Measurements from ENCODE around the gene PDE11A.

Gene PDE11A

GRCh38 chr2:177893880-177894279 lies 178.7 kb downstream of the PDE11A start:
- no peak for DNase-seq (ENCODE audit: low read depth)
- no peak overlapping the region for H3K4me3 ChIP-seq (ENCODE audit: control insufficient read depth, low read depth, low read length)
- TF ChIP-seq CTCF (conservative IDR thresholded peaks at IDR 0.05; ENCODE audit: control insufficient read depth, insufficient read depth, low read depth, low read length), result no peak

DNA sequence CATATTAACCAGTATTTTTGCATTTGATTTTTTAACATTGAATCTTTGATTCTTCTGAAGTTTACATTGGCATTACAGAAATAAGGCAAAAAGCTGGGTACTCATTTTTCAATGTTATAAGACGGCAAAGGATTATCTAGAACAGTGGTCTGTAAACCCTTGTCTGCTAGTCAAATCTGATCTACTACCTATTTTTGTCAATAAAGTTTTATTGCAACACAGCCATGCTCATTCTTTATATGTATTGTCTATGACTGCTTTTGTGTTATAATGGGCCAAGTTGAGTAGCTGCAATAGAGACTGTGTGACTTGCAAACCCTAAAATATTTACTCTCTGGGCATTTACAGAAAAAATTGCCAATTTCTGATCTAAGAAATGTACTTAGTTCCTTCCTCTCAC lies 181.0 kb downstream of the PDE11A start:
- no peak for TF ChIP-seq CTCF (conservative IDR thresholded peaks at IDR 0.05; ENCODE audit: control insufficient read depth, insufficient read depth, low read depth, low read length)
- no peak for DNase-seq (ENCODE audit: low read depth)
- H3K4me3 ChIP-seq (ENCODE audit: control insufficient read depth, low read depth, low read length), result no peak overlapping the region

GRCh38 chr2:177889818-177890460 lies 182.6 kb downstream of the PDE11A start:
- no peak for DNase-seq (ENCODE audit: low read depth)
- TF ChIP-seq CTCF (conservative IDR thresholded peaks at IDR 0.05; ENCODE audit: control insufficient read depth, insufficient read depth, low read depth, low read length), result no peak
- no peak overlapping the region for H3K4me3 ChIP-seq (ENCODE audit: control insufficient read depth, low read depth, low read length)

GRCh38 chr2:177888581-177888980 lies 184.0 kb downstream of the PDE11A start:
- TF ChIP-seq CTCF (conservative IDR thresholded peaks at IDR 0.05; ENCODE audit: control insufficient read depth, insufficient read depth, low read depth, low read length), result no peak
- no peak for DNase-seq (ENCODE audit: low read depth)
- H3K4me3 ChIP-seq (ENCODE audit: control insufficient read depth, low read depth, low read length), result no peak overlapping the region

- TF ChIP-seq CTCF (conservative IDR thresholded peaks at IDR 0.05; ENCODE audit: control insufficient read depth, insufficient read depth, low read depth, low read length), result no peak
- no peak for DNase-seq (ENCODE audit: low read depth)
- H3K4me3 ChIP-seq (ENCODE audit: control insufficient read depth, low read depth, low read length), result no peak overlapping the region
Observed at GRCh38 chr2:177887722-177888121, 184.9 kb downstream of the PDE11A start.

- no peak for TF ChIP-seq CTCF (conservative IDR thresholded peaks at IDR 0.05; ENCODE audit: control insufficient read depth, insufficient read depth, low read depth, low read length)
- no peak for DNase-seq (ENCODE audit: low read depth)
- H3K4me3 ChIP-seq (ENCODE audit: control insufficient read depth, low read depth, low read length), result no peak overlapping the region
Observed at GRCh38 chr2:177886824-177887223, 185.8 kb downstream of the PDE11A start.

All from fibroblast of mammary gland (primary cell).